Measurements from ENCODE around the gene RNU6-9.

- TF ChIP-seq CTCF (IDR thresholded peaks at IDR 0.05; ENCODE audit: borderline replicate concordance, extremely low read depth, low read length, poor library complexity, severe bottlenecking) (no peak), EZH2 (IDR thresholded peaks at IDR 0.05; ENCODE audit: borderline replicate concordance, low read depth, low read length, severe bottlenecking) (no peak)
These were observed 24.6 kb upstream of the RNU6-9 start for GRCh38 chr19:868458-869244.

All from DND-41 (cell line).